ENCODE data around the gene GBF1.
A peak's percentile ranks its signal among the peaks of the same experiment; 100 is the strongest.

Gene GBF1

GRCh38 chr10:102408728-102409603 is 163.6 kb downstream of the GBF1 start:
- peak; percentile 70 for DNase-seq (ENCODE audit: low read depth)

- DNase-seq (ENCODE audit: low read depth), result no peak
Measured at GRCh38 chr10:102409604-102410428, 164.5 kb downstream of the GBF1 start.

GRCh38 chr10:102410429-102411073 is 165.2 kb downstream of the GBF1 start:
- peak; percentile 56 for DNase-seq (ENCODE audit: low read depth)

- DNase-seq (ENCODE audit: low read depth), result no peak
Measured at GRCh38 chr10:102411341-102412255, 166.3 kb downstream of the GBF1 start.

- DNase-seq (ENCODE audit: low read depth), result no peak
Measured at GRCh38 chr10:102412293-102412692, 167.0 kb downstream of the GBF1 start.

- DNase-seq (ENCODE audit: low read depth), result no peak
Measured at GRCh38 chr10:102413053-102413705, 167.8 kb downstream of the GBF1 start.

GRCh38 chr10:102413806-102414561 is 168.7 kb downstream of the GBF1 start:
- DNase-seq (ENCODE audit: low read depth), result no peak

GRCh38 chr10:102414749-102415148 is 169.4 kb downstream of the GBF1 start:
- no peak for DNase-seq (ENCODE audit: low read depth)

- DNase-seq (ENCODE audit: low read depth), result no peak
Measured at GRCh38 chr10:102416283-102416682, 171.0 kb downstream of the GBF1 start.

GRCh38 chr10:102416695-102417094 is 171.4 kb downstream of the GBF1 start:
- no peak for DNase-seq (ENCODE audit: low read depth)

- DNase-seq (ENCODE audit: low read depth), result no peak
Measured at GRCh38 chr10:102418622-102419268, 173.4 kb downstream of the GBF1 start, which contains the start of gene PSD. TSS of gene PSD (minus strand) at chr10:102418785. CDS start at chr10:102417038, 1,747 bp downstream.

- no peak for DNase-seq (ENCODE audit: low read depth)
Measured at GRCh38 chr10:102419269-102420180, 174.2 kb downstream of the GBF1 start.

- DNase-seq (ENCODE audit: low read depth), result no peak
Measured at GRCh38 chr10:102420181-102420713, 174.9 kb downstream of the GBF1 start.

GRCh38 chr10:102420714-102421506 is 175.6 kb downstream of the GBF1 start, which contains the start of gene FBXL15:
TSS of gene FBXL15 (plus strand) at chr10:102420836. CDS start at chr10:102421130, 294 bp downstream.
- DNase-seq (ENCODE audit: low read depth), result peak; percentile 94

- DNase-seq (ENCODE audit: low read depth), result no peak
Measured at GRCh38 chr10:102421507-102421756, 176.1 kb downstream of the GBF1 start.

GRCh38 chr10:102421757-102422512 is 176.6 kb downstream of the GBF1 start:
- no peak for DNase-seq (ENCODE audit: low read depth)
